AG04450 (cell line): Measurements from ENCODE around the gene LYRM4. TPM values are rescaled to one million over a fixed set of nuclear protein-coding genes. Genes with fewer than 3 reads are reported as not detected.

Experiments
- CTCF ChIA-PET: fragments of 300-600, 350-600 bp; formaldehyde crosslinking; extraction: SDS; loops from one replicate; lab custom pipeline; 2022; ENCODE audit warnings: antibody characterized with exemption, inconsistent platforms; lab: Charles Lee
- POLR2A ChIA-PET: fragments of 350-600 bp; formaldehyde crosslinking; extraction: SDS; loops from one replicate; lab custom pipeline; 2021; ENCODE audit warnings: antibody characterized with exemption, inconsistent platforms; lab: Yijun Ruan, JAX
- DNase-seq: peaks from one replicate; pipeline ENCODE4 v3.0.0-alpha.2; 2011; ENCODE audit warnings: low read depth, low spot score
- H3K27ac ChIP-seq: one replicate; pipeline ENCODE4 v1.5.1; 2012; ENCODE audit warnings: low read depth, low read length, control low read depth
- H3K27me3 ChIP-seq: one replicate; pipeline ENCODE4 v1.6.0; 2012; ENCODE audit warnings: low read length; ENCODE audit not compliant: control insufficient read depth, insufficient read depth
- H3K4me3 ChIP-seq: 2 replicates; pipeline ENCODE4 v1.5.1; 2011; ENCODE audit warnings: mild to moderate bottlenecking, low read depth, low read length, control low read depth
- H3K9me3 ChIP-seq: 2 replicates; pipeline ENCODE4 v1.5.1; 2012; ENCODE audit warnings: low read length; ENCODE audit not compliant: control insufficient read depth, insufficient read depth
- CTCF ChIP-seq: IDR thresholded peaks from 2 replicates; pipeline ENCODE4 v1.5.1; 2011; ENCODE audit warnings: low read depth, low read length, control low read depth, inconsistent platforms
- polyA plus RNA-seq: library from polyadenylated mRNA; depleted of rRNA; stranded (reverse); fragments of >200 nt; gene quantifications from 2 replicates; pipeline ENCODE4 v1.2.3, GENCODE V29; 2011

LYRM4 gene
- polyA plus RNA-seq, 1 experiment = 41.4 TPM

DNA sequence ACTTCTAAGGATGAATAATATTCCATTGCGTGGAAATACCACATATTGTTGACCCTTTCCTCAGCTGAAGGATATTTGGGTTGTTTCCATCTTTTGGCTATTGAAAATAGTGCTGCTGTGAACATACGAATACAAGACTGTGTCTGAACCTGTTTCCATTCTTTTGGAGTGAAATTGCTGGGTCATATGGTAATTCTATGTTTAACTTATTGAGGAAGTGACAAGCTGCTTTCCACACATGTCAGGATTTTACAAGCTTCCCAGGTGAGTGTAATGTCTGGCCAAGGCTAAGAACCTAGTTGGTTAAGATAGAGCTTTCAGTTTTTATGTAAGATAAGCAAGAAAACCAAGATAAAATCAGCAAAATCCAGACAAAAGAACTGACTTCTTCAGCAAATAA lies 126.8 kb downstream of the LYRM4 start:
- H3K27me3 ChIP-seq = no peaks in the 10 kb centered on the region
- ChIA-PET CTCF (interaction anchor here (0.6 to 2.0 kb wide), 5 partner anchors 10 to 337 kb away, joined by 3 to 13 read pairs (median 3); no protein-coding TSS in a partner anchor), POLR2A (no interaction called here)
- H3K4me3 ChIP-seq = no peak overlapping the region
- no peak overlapping the region for H3K27ac ChIP-seq
- TF ChIP-seq CTCF = no peak
- DNase-seq = no peak
- H3K9me3 ChIP-seq = no peaks in the 10 kb centered on the region

DNA sequence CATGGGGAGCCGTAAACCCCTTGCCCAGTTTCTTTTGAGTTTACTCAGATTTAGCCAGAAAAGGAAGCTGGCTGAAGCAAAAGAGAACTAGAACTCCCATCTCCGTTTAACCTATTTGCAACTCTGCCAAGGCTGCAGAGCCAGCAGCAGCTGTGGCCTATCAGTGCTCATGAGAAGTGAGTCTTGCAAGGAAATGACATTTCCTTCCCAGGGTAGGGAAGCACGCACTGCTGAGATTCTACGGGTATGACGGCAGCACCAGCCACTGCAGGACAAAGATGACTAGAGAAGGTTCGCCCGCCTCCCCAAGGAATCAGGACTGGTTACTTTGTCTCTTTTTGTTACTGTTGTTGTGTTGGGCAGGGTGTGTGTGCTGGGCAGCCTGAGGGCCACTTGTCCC lies 128.0 kb downstream of the LYRM4 start:
- ChIA-PET POLR2A (no interaction called here), CTCF (interaction anchor here (1.1 to 2.0 kb wide), 2 partner anchors 11 to 1414 kb away, joined by 3 to 13 read pairs; no protein-coding TSS in a partner anchor)
- peak overlapping the region; percentile 83 for H3K27ac ChIP-seq
- no peaks in the 10 kb centered on the region for H3K9me3 ChIP-seq
- TF ChIP-seq CTCF = no peak
- H3K4me3 ChIP-seq = peak overlapping the region; percentile 34
- no peaks in the 10 kb centered on the region for H3K27me3 ChIP-seq
- peak; percentile 91 for DNase-seq

DNA sequence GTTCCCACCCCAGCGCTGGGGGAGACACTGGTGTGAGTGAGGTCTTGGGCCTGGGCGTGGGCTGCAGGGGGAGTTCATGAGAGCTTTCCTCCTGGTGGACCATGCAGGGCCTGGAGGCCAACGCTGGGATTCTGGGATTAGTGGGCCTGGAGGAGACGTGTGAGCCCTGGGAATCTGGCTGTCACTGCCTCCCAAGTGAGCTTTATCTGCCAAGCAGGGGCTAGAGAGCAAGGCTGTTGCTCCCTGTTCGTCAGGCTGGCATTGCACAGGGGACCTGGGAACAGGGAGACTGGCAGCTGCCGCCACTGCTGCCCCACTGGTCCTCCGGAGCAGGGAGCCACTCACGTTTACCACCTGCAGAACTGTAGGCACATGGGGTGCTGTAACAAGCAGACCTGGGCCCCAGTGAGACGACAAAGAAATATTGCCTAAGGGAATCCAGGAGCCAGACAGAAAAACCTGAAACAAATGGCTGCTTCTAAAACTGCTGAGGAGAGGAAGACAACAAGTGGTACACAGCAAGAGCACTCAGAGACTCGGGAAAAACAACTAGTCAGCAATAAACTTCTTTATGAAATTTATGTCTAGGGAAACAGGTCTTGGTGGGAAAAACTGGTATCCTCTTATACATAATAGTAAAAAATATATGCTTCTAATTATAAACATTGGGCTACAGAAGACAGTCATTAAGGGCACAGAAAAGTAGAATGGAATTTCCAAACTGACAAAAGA lies 130.4 kb downstream of the LYRM4 start:
- Histone ChIP-seq H3K4me3 (no peak overlapping the region), H3K27ac (no peak overlapping the region), H3K27me3 (no peaks in the 10 kb centered on the region), H3K9me3 (no peaks in the 10 kb centered on the region)
- ChIA-PET CTCF (interaction anchor here (0.6 kb wide), 1 partner anchor 73 kb away, joined by 5 read pairs; no protein-coding TSS in a partner anchor), POLR2A (no interaction called here)
- no peak for TF ChIP-seq CTCF
- DNase-seq = no peak

- no peak for DNase-seq
- CTCF ChIA-PET = interaction anchor here (1.0 kb wide), 1 partner anchor 15 kb away, joined by 3 read pairs; no protein-coding TSS in a partner anchor
- no peak overlapping the region for H3K27ac ChIP-seq
- no peak overlapping the region for H3K4me3 ChIP-seq
- POLR2A ChIA-PET = interaction anchor here (0.6 kb wide), 1 partner anchor 125 kb away, joined by 7 read pairs; no protein-coding TSS in a partner anchor
- TF ChIP-seq CTCF = no peak
- no peaks in the 10 kb centered on the region for H3K27me3 ChIP-seq
- no peaks in the 10 kb centered on the region for H3K9me3 ChIP-seq
Observed at GRCh38 chr6:5128351-5128750, 132.4 kb downstream of the LYRM4 start.

- Histone ChIP-seq H3K4me3 (no peak overlapping the region), H3K27me3 (no peaks in the 10 kb centered on the region), H3K27ac (no peak overlapping the region), H3K9me3 (no peaks in the 10 kb centered on the region)
- no peak for DNase-seq
- CTCF ChIA-PET = no interaction called here
- POLR2A ChIA-PET = no interaction called here
- no peak for TF ChIP-seq CTCF
Observed at GRCh38 chr6:5127106-5127687, 133.6 kb downstream of the LYRM4 start.
